IPS DF 4.7 (cell line): ENCODE data around the gene PLPPR1.
"Not testable (repeated sequence)": the region's sequence is repeated elsewhere in the genome, so short reads cannot be mapped to it uniquely, and the experiment has no call there.

Experiments
- DNase-seq: peaks from one replicate; pipeline ENCODE4 v3.0.0-alpha.2; 2013; ENCODE audit warnings: low spot score; ENCODE audit errors: extremely low read depth

Gene PLPPR1

DNA sequence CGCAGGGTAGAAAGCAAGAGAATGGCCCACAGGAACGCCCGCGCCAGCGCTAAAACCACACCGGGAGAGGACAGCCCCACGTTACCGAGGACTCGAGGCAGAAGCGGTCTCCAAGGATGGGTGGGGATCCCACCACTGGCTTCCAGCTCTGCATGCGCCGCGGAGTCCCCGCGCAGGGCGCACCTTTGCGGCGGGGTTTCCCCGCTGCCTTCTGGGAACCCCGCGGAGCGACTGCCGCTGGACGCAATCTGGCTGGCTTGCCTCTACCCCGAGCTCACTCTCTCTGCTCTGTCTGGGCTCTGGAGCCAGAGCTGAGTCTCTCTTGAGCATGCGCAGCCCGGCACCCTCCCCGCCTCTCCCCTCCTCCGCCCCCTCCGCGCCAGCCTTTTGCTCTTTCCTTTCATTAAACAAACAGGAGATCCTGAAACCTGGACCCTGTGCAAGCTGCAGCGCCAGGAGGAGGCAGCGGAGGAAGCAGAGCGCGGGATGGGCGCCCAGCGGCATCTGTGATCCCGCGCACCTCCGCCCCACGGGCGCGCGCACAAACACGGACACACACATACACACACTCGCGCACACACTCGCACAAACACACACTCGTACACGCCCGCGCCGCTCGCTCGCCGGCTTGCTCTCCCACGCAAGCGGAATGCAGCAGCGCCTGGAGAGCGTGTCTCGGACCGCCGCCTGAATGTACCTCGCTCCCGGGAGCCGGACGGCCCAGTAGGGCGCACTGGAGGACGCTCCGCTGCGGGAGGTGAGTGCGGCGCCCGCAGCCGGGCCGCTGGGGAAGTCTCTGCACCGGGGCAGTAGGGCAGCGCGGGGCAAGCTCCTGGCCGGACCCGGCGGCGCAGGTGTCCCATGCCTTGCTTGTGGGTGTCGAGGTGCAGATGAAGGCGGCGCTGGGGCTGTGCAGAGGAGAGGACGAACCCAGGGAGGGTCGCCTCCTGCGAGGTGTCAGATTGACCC lies at the start of gene PLPPR1:
PLPPR1 (plus strand) TSS at position 382 of the 969 bp plus-strand sequence.
- no peak for DNase-seq

DNA sequence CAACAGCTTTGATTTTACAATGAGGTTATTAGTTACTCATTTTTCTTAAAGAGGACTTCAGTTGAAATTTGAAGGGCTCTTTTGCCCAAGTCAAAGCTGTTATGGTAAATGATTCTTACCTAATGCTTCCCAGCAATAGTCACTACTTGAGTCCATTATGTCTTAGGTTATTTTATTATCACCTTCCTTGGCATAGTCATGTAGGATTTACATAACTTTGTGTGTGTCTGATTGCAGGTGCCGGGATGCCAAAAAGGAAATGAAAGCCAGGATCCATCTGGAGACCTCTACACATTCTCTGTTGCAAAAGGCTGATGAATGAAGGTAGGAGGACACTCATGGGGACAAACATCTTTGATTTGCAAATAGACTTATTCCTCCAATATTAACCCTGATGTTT lies 38.8 kb upstream of the PLPPR1 start:
- no peak for DNase-seq

DNA sequence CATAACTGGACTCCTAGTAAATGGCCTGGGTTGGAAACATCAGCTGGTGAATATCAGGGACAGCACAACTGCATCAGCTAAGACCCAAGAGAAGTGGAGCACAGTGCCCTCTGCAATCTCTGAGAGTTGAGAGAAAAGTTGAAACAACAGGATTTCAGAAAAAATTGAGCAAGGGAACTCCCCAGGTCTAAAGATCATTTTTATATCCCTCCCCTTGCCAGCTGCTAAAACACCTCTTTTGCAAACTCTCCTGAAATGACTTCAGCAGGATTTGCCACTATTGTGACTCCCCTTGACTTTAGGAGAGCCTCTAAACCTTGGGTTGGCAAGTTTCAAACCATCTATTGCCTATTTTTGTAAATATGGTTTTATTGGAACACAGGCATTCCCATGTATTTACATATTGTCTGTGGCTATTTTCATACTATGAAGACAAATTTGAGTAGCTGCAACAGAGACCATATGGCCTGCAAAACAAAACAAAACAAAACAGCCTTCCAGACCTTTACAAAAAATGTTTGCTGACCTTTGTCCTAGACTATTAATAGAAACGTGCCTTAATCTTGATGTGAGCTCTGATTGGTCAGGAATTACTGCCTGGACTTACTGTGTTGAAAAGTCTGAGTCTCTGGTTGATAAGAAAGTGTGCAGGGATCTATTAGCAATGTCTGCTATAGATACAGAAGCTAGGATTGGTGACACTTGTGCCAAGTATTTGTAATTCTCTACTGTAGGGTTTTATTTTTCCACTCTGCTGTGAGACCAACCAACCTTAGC lies 37.7 kb upstream of the PLPPR1 start:
- no peak for DNase-seq

DNA sequence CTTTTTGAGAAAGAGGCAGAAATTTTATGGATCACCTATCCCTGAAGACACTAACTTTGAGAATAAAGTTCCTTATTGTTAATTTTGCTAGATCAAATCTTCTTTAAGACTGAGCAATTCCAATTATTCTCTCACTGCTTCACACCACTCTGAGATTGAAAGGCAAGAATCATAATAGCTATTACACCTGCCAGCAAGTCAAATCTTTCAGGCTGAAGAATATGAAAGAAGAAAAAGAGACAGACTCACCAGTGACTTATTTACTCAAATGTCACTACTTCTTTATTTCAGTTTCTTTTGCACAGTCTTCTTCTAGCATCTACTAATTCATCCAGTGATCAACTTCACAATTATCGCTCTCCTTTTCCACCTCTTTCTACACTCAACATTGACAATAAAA lies 35.9 kb upstream of the PLPPR1 start:
- DNase-seq, result no peak

DNA sequence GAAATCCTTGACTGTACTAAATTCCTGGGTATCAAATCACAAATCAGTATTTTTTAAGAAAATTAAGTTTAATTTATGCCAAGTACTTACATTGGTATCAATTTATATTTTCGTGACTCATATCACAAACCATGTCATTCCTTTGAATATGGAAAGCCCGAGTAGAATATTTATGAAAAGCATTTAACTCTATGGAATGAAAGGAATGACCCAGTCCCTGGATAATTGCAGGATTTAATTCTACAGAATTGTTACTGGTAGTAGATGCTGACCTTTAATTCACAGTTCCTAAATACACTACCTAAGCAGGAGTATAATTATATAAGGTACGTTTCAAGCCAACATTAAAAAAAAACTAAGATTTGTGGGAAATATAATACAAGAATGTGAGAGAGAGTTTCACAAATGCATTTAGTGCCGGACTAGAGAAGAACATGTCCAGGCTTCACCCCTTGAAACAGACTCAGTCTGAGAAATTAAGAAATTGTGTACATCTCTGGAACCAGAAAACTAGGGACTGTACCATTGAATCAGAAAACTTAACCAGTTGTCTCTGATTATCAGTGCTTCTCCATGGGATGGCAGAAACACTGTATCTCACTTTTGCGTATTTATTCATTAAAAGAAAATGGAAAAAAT lies 28.5 kb upstream of the PLPPR1 start:
- no peak for DNase-seq

DNA sequence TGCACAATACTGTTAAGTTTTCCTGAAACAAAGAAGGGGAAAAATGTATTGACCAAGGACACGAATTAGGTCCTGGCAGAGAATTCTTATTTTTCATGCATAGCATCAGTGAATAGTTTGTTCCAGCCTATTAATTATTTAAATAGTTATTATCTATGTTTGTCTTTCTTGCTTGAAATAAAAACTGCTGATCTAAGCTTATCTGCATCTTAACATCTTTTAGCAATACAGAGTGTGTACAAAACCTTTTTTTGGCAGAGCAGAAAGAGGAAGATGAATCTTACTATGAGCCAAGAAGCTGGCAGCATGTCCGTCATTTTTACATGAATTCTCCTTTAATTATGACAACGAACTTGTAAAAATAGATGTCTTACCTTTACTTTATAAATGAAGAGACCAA lies 23.3 kb upstream of the PLPPR1 start:
- no peak for DNase-seq

DNA sequence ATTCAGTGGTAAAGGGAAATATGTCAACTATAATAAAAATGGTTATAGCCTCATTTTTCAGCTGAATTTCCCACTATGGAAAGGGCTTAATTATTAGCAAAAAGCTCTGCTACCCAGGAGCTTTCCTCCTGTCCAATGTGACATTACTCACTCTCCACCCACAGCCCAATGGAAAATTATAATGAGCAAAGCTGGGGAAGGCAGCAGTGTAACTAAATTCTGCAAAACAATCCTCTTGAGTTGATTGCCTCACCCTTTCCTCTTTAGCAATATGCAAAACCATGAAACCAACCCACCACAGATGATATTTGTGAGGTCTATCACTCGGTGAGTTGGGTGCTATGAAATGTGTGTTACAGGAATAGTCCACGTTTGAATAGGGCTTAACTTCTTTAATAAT lies 14.0 kb upstream of the PLPPR1 start:
- no peak for DNase-seq

DNA sequence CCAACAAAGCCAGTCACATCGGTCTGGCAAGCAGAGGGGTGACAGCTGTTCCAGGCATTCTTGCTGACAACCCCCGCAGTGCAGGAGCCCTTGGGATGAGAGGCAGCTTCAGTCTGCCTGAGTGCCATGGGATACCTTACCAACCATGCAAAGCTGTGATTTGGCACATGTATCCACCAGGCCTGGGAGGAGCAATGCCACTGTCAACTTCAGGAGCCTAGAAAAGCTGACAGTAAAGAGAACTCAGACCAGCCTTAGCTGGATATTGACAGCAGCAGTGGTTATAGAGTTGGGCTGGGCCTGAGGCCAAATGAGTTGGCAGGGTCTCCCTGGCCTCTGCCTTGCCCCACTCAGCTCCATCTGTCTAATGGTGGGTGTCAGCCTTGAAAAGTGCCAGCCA lies 10.1 kb upstream of the PLPPR1 start:
- DNase-seq, result no peak

DNA sequence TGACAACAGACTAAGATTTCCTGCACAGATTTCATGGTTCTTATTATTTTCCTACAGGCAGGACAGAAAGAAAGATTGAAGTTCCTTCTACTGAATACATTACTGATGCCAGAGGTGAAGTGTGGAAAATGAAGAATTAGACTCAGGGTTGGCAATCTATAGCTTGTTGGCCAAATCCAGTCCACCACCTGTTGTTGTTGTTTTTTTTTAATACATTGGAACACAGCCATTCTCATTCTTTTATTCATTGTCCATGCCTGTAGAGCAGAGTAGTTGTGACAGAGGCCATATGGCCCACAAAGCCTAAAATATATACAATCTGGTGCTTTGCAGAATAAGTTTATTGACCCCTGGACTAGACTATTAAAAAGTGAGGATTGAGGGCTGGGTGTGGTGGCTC lies 5.8 kb upstream of the PLPPR1 start:
- no peak for DNase-seq

DNA sequence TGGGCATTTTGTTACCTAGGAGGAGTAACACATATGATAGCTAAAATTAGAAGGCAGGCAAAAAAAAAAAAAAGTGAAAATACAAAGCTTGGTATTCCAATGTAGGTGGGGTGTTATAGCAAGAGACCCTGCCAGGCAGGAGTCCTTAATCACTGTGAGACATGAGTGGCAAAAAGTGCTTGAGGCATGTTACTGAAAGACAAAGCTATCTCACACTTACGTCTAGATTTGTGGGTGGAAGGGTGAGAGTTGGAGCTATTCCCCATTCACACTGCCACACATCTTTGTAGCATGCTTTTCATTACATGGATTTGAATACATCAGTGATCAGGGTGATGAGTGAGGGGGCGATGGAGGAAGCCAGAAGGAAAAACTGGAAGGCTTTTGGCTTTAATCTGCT lies 2.6 kb upstream of the PLPPR1 start:
- DNase-seq, result no peak

DNA sequence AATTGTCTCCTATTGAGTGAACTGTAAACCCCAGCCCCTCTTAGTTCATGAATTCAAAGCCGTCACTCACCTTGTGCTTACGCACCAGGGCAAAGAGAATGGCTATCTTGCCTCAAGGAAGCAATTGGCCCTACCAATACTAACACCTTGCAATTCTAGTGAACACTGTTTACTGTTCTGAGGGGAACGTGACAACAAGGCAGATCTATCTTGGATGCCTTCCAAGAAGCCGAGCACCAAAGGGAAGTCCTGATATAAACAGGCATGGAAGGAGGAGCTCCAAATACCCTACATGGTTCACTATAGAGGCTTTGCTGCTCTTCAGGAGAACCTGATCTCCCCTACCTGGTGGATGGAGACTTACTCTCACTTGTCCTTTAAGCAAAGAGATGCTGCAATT lies 1.7 kb upstream of the PLPPR1 start:
- DNase-seq, result no peak

DNA sequence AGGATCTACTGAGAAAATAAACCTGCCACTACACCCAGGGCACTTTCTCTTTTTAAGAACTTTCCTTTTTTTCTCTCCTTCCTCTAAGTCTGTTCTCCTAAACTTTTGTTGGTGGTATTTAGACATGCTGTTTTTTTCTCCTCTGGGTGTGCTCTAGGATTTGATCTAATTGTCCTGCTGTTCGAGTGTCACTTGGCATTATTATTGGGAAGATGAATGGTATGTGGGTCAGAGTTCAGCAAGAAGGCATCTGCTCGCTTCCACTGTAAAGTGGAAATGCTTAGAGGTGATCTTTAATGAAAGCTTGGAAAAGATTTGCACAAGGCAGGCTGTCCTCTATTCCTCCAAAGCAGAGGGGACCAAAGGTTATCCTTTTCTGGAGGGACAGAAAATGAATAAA lies 1.3 kb upstream of the PLPPR1 start:
- no peak for DNase-seq

DNA sequence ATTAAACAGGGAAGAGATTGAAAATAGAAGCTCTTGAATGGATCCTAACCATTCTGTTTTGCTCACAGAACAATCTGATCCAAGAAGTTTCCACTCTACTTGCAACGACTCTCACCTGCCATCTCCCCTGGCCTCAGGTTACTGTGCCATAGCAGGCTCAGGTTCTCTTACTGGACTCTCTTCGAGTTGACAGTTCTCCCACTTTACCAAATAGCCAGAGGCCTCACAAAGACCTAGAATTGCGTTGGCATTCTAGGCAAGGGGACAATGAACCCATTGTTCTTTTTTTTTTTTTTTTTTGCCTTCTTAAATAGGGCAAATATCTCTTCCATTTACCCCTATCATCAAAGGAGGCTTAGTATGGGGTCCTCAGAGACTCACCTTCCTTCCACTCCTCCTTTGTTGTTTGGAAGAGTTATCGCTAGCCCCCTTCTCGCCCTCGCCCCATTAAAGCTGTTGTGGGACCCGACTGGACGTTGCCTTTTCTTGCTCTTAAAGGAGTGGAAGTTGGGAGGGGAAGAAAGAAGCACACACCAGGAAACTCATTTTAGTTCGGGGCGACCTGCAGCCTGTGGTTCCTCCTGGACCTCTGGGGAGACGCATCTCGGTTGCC lies 688 bp upstream of the PLPPR1 start:
- DNase-seq, result no peak

DNA sequence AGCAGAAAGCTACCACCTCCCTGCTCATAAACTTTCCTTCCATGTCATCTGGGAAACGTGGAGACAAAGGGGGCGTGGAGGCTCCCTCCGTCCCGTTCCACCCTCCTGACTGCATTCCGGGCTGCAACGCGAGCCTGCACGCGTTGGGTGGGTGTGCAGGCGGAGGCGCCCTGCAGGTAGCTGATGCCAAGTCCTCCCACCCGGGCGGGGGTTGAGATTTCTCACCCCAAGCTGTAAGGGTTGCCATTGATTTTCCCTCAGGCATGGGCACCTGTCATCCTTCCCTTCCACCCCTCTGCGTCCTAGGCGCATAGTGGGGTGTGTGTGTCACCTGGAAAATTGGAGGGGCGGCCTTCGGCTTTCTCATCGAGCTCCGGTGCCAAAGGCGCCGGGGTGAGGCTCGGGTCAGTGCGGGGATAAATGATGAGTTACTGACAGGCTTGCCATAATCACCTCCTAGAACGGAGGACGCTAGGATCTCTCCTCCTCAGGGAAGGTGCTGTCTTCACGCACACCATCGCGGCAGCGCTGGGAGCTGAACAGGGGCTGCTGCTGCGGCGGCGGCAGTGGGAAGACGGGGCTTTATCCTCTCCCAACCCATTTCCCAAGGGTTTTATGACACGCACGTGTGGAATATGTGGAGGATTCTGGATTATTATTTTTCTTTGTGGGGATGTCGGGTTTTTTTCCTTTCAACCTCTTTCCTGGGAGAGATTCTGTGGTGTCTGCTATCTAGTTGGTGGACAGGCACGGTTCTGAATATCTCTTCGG lies 973 bp downstream of the PLPPR1 start:
- no peak for DNase-seq

DNA sequence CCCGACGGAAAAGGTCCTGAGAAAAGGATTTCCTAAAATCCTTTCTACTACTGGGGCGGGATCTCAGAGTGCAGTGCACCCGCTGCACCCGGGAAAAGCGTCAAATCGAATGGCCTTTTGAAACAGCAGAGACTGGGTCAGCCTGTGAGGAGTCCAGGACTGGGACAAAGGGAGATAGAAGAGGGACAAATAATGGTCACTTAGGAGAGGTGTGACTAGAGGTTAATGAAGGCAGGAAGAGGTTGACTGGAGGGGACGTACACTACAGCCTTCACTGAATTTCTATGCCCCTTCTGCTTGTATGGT lies 1.5 kb downstream of the PLPPR1 start:
- DNase-seq, result no peak

DNA sequence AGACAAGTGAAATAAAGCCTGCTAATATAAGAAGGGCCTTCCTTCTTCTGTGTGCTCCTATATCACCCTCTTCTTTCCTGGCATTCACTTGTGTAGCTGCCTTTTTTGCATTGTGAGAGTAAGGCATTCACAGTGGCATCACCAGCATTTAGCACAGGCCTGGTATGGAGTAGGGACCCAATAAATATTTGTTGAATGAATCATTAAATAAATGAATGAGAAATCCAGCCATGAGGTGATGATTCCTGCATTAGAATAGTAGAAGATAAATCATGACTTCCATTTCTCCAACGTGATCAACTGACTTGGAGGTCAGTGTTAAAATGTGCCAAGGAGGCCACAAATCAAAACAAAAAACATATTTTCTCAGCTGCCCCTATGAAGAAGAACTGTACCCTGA lies 3.9 kb downstream of the PLPPR1 start:
- no peak for DNase-seq

DNA sequence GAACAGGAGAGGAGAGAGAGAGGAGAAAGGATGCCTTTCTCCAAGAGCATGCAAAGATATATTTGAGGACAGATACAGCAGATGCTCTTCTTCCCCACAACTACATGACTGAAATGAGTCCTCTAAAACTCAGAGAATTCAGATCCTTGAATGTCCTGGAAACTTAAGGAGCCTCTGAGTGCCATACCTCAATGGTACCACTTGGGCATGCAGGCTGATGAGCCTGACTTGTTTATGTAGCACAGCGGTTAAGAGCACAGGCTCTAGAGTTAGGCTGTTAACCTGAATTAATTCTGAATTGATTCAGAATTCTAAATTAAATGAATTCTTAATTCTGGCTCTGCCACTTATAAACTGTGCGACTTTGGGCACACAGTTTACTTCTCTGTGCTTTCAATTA lies 5.7 kb downstream of the PLPPR1 start:
- DNase-seq, result no peak

DNA sequence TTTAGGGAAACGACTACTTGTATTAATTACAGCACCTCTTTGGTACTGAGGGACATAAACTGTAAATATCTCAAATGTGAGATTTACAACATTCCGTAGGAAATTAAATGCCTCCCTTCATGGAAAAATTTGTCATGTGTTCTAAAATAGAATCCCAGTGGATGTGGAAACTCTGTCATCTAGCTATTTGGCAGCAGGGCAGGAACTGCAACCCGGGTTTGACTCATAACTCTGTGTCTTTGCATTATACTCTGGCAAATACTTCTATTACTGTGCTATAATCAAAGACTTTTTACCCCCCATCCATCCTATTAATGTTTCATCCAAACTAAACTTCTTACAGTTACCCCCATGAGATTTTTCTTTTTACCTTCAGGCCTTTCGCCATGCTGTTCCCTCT lies 6.6 kb downstream of the PLPPR1 start:
- no peak for DNase-seq

DNA sequence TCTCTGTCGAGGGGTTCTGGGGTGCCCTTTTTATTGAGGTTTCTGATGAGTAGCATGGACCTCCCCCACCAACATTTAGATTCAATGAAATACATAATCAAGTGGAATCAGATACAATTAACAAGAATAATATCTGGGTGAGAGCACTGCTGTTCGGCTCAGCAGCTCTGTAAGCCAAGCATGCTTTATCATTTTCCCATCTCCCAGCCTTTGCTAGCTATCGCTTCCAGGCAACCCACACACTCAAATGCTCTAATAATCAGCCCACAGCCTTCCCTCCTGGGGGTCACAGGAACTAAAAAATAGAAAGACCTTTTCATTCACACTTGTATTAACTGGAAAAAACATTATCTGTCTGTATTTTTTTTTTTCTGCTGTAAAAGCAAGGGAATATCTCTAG lies 8.9 kb downstream of the PLPPR1 start:
- DNase-seq, result no peak

DNA sequence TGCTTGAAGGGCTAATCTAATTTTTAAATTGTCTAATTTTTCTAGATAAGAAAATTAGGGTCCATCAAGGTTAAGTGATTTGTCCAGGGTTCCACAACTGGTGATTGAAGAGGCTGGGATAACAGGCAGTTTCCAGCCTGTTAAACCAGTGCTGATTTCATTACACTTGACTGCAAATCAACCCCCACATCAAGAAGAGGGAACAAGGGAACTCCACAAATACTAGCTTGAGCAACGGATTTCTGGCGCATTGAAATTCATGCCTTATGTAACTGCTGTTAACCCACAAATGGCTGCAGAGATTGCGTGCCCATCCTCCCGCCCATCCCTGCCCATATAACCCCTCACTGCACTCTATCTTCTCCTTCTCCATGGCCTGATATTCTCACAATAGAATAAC lies 10.0 kb downstream of the PLPPR1 start:
- DNase-seq, result no peak

DNA sequence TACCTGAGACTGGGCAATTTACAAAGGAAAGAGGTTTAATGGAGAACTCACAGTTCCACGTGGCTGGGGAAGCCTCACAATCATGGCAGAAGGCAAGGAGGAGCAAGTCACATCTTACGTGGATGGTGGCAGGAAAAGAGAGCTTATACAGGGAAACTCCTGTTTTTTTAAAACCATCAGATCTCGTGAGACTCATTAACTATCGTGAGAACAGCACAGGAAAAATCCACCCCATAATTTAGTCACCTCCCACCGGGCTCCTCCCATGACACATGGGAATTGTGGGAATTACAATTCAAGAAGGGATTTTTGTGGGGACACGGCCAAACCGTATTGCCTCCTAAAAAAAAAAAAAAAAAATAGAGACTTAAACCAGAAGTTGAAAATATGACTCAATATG lies 11.1 kb downstream of the PLPPR1 start:
- DNase-seq, result not testable (repeated sequence)
